ENCODE measurements around the gene ZNF185. TPM values are rescaled to one million over a fixed set of nuclear protein-coding genes. Genes with fewer than 3 reads are reported as not detected.
A peak's percentile ranks its signal among the peaks of the same experiment; 100 is the strongest.

Gene ZNF185
- total and polyA plus RNA-seq, 2 of the 8 experiments (the other 6 are each of a cell fraction or from before 2014, with no cell fraction given): 15.6 to 20.1 TPM

DNA sequence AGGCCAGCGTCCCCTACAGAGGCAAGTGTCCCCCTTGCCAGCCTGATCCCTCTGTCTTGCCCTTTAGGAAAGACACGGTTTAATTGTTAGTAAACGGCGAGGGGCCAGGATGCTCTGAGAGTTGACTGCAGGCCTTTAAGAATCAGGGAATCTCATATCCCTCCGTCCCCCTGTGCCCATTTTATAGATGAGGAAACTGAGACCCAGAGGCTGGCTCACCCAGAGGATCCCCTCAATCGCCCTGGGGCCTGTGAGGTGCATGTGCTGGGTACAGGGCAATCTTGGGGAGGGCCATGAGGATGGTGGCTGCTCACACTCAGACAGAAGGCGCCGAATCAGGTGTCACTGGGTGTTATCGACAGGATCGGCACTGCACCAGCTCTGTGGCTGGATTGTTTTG lies 575 bp downstream of the ZNF185 start:
- Histone ChIP-seq H2BK12ac (ENCODE audit: low read depth, low read length) (no peak overlapping the region), H3K4ac (replicated peaks; ENCODE audit: insufficient read length, low read depth, low read length) (no peak overlapping the region), H2AK5ac (ENCODE audit: low read depth, low read length) (peak overlapping the region; percentile 75; the same call in 1 of the 2 replicates), H3K23me2 (ENCODE audit: low read depth, low read length) (peaks cover 2% of the 10 kb centered on the region; the same call in 1 of the 2 replicates), H2BK120ac (replicated peaks; ENCODE audit: low read depth, low read length) (no peak overlapping the region), H3K56ac (replicated peaks; ENCODE audit: insufficient read length, low read depth, low read length) (no peak overlapping the region), H3K9me3 (ENCODE audit: insufficient read depth in 2 of 2, low read depth in 1 of 2, low read length in 1 of 2) (no peaks in the 10 kb centered on the region), H2BK15ac (ENCODE audit: low read length) (no peak overlapping the region), H3K4me1 (replicated peaks in 1 of 4; ENCODE audit: control insufficient read depth in 3 of 4, insufficient read depth in 4 of 4, low read length in 3 of 4) (peaks cover 0 to 24% (median 13%) of the 10 kb centered on the region in 4 experiments; a peak in 4 of 7 replicates), H3K4me3 (ENCODE audit: extremely low read depth in 1 of 4, insufficient read depth in 2 of 4, low read depth in 3 of 4, low read length in 4 of 4) (peak overlapping the region in 2 of 4 experiments; percentile 50 to 59; a peak in 4 of 8 replicates), H3K79me1 (ENCODE audit: low read depth, low read length) (no peaks in the 10 kb centered on the region), H3K23ac (ENCODE audit: insufficient read length) (no peak overlapping the region), H3K36me3 (ENCODE audit: control insufficient read depth in 2 of 4, insufficient read depth in 4 of 4, low read length in 3 of 4) (no peaks in the 10 kb centered on the region), H4K91ac (replicated peaks; ENCODE audit: insufficient read length, low read length) (peak overlapping the region; percentile 40), H3K9ac (replicated peaks in 1 of 4; ENCODE audit: extremely low read depth in 1 of 4, low read depth in 3 of 4, low read length in 3 of 4) (no peak overlapping the region; a peak in 1 of 7 replicates), H3K79me2 (ENCODE audit: control insufficient read depth in 1 of 2, insufficient read depth in 2 of 2, low read length in 2 of 2) (no peaks in the 10 kb centered on the region), H3K18ac (ENCODE audit: extremely low read depth, low read length) (no peak overlapping the region; the same call in 1 of the 2 replicates), H4K8ac (ENCODE audit: extremely low read depth, insufficient read depth, low read length) (0 out of 2 replicates have a peak overlapping the region, but pooled peaks have one; percentile 43), H2BK20ac (ENCODE audit: low read length) (no peak overlapping the region), H3K4me2 (ENCODE audit: insufficient read depth in 1 of 2, low read depth in 2 of 2, low read length in 2 of 2) (peak overlapping the region; percentile 41 to 67), H3K27ac (ENCODE audit: low read depth, low read length) (no peak overlapping the region), H2AFZ (ENCODE audit: low read length) (no peak overlapping the region), H2BK5ac (ENCODE audit: low read depth, low read length) (no peak overlapping the region), H4K5ac (ENCODE audit: insufficient read length, low read depth, low read length) (no peak overlapping the region), H3K14ac (ENCODE audit: insufficient read length) (no peak overlapping the region), H4K20me1 (replicated peaks in 1 of 2; ENCODE audit: control insufficient read depth in 1 of 2, insufficient read depth in 2 of 2, low read length in 2 of 2) (no peaks in the 10 kb centered on the region), H3K27me3 (replicated peaks in 1 of 4; ENCODE audit: control insufficient read depth in 3 of 4, extremely low read depth in 1 of 4, insufficient read depth in 3 of 4, low read length in 3 of 4) (no peaks in the 10 kb centered on the region; a peak in 1 of 7 replicates)
- POLR2A ChIA-PET (ENCODE audit: partially characterized antibody): interaction anchor here (1.0 to 2.9 kb wide), 3 partner anchors 7 to 27 kb away, joined by 3 to 9 read pairs (median 3); no protein-coding TSS in a partner anchor
- DNase-seq (ENCODE audit: low read depth in 1 of 2, low spot score in 2 of 2): no peak
- TF ChIP-seq CEBPB (IDR thresholded peaks at IDR 0.05; ENCODE audit: low read depth, low read length): no peak
- peak; percentile 91 for TF ChIP-seq KDM1A (IDR thresholded peaks at IDR 0.05; ENCODE audit: borderline replicate concordance, low read length)
- no peak for TF ChIP-seq TAF7 (optimal IDR thresholded peaks at IDR 0.05; ENCODE audit: borderline replicate concordance, low read depth, low read length)
- no peak for TF ChIP-seq GTF2F1 (IDR thresholded peaks at IDR 0.05; ENCODE audit: borderline replicate concordance, low read depth, low read length)
- WGBS, 2 experiments (ENCODE audit: extremely low coverage in 1 of 2, insufficient coverage in 1 of 2, insufficient read length in 1 of 2, insufficient replicate concordance in 2 of 2, low coverage in 1 of 2, low lambda C conversion rate in 2 of 2, missing lambda C conversion rate in 1 of 2): 66% methylated on average over 10 of the region's 10 CpGs; no CpG with 5 or more reads in 1 of the 2 experiments
- CTCF ChIA-PET (ENCODE audit: partially characterized antibody): interaction anchor here (9.6 kb wide), 1 partner anchor 16 kb away, joined by 94 read pairs; no protein-coding TSS in a partner anchor
- FAIRE-seq: no peak

All from H1 (cell line).